Measurements from ENCODE around the gene CELSR1.

Gene CELSR1

GRCh38 chr22:46549971-46550641 is 12.7 kb upstream of the CELSR1 start:
- DNase-seq (ENCODE audit: low spot score): no peak
- Histone ChIP-seq H3K4me3 (no peak overlapping the region), H3K27ac (no peak overlapping the region)
- TF ChIP-seq CTCF (IDR thresholded peaks at IDR 0.05): no peak

GRCh38 chr22:46549563-46549840 is 12.1 kb upstream of the CELSR1 start:
- no peak for DNase-seq (ENCODE audit: low spot score)
- no peak overlapping the region for H3K27ac ChIP-seq
- no peak for TF ChIP-seq CTCF (IDR thresholded peaks at IDR 0.05)
- no peak overlapping the region for H3K4me3 ChIP-seq

- Histone ChIP-seq H3K4me3 (no peak overlapping the region), H3K27ac (peak overlapping the region in 1 of 2 donors; percentile 3)
- no peak for DNase-seq (ENCODE audit: low spot score)
- no peak for TF ChIP-seq CTCF (IDR thresholded peaks at IDR 0.05)
Measured at GRCh38 chr22:46547883-46548244, 10.4 kb upstream of the CELSR1 start.

- Histone ChIP-seq H3K27ac (peak overlapping the region in 1 of 2 donors; percentile 3), H3K4me3 (no peak overlapping the region)
- no peak for TF ChIP-seq CTCF (IDR thresholded peaks at IDR 0.05)
- DNase-seq (ENCODE audit: low spot score): no peak
Measured at GRCh38 chr22:46547179-46547882, 9.9 kb upstream of the CELSR1 start.

GRCh38 chr22:46546466-46547178 is 9.2 kb upstream of the CELSR1 start:
- H3K4me3 ChIP-seq: no peak overlapping the region
- TF ChIP-seq CTCF (IDR thresholded peaks at IDR 0.05): no peak
- no peak for DNase-seq (ENCODE audit: low spot score)
- peak overlapping the region in 1 of 2 donors; percentile 3 for H3K27ac ChIP-seq

GRCh38 chr22:46545086-46545792 is 7.8 kb upstream of the CELSR1 start:
- no peak for DNase-seq (ENCODE audit: low spot score)
- H3K27ac ChIP-seq: no peak overlapping the region
- no peak for TF ChIP-seq CTCF (IDR thresholded peaks at IDR 0.05)

More at GRCh38 chr22:46545086-46545792, 7.8 kb upstream of the CELSR1 start:
- no peak overlapping the region for H3K4me3 ChIP-seq

All from coronary artery (tissue), 2 donors.